GM21515 (cell line): ENCODE results near the gene PSMD14.

Experiments used
- ATAC-seq: cut with Tn5 transposase; IDR thresholded peaks from one replicate; pipeline ENCODE4 v1.9.1; 2021; ENCODE audit not compliant: unreplicated experiment

PSMD14 gene

GRCh38 chr2:161417438-161418274, 109.4 kb downstream of the PSMD14 start:
- ATAC-seq: no peak

GRCh38 chr2:161418275-161418714, 110.1 kb downstream of the PSMD14 start:
- no peak for ATAC-seq

GRCh38 chr2:161418715-161419637, 110.8 kb downstream of the PSMD14 start:
- ATAC-seq: no peak

GRCh38 chr2:161419638-161420190, 111.5 kb downstream of the PSMD14 start:
- ATAC-seq: no peak

- ATAC-seq: no peak
These were observed 112.3 kb downstream of the PSMD14 start for GRCh38 chr2:161420406-161421074.

GRCh38 chr2:161421686-161422085, 113.5 kb downstream of the PSMD14 start:
- ATAC-seq: no peak

- no peak for ATAC-seq
These were observed 114.7 kb downstream of the PSMD14 start for GRCh38 chr2:161422816-161423403.

- ATAC-seq: no peak
These were observed 115.5 kb downstream of the PSMD14 start for GRCh38 chr2:161423421-161424393.

- no peak for ATAC-seq
These were observed 116.2 kb downstream of the PSMD14 start for GRCh38 chr2:161424394-161424769.

- no peak for ATAC-seq
These were observed 116.9 kb downstream of the PSMD14 start for GRCh38 chr2:161424891-161425727.

- ATAC-seq: no peak
These were observed 117.7 kb downstream of the PSMD14 start for GRCh38 chr2:161425728-161426454.

GRCh38 chr2:161426455-161426921, 118.3 kb downstream of the PSMD14 start:
- ATAC-seq: no peak

- ATAC-seq: no peak
These were observed 118.9 kb downstream of the PSMD14 start for GRCh38 chr2:161426922-161427663.

- no peak for ATAC-seq
These were observed 119.7 kb downstream of the PSMD14 start for GRCh38 chr2:161427664-161428587.

GRCh38 chr2:161430386-161430785, 122.2 kb downstream of the PSMD14 start:
- no peak for ATAC-seq

- no peak for ATAC-seq
These were observed 123.9 kb downstream of the PSMD14 start for GRCh38 chr2:161432107-161432506.
